Endothelial cell (in vitro differentiated cells): ENCODE measurements around the gene ZBTB34. TPM values are rescaled to one million over a fixed set of nuclear protein-coding genes. Genes with fewer than 3 reads are reported as not detected.
"Not testable (repeated sequence)": the region's sequence is repeated elsewhere in the genome, so short reads cannot be mapped to it uniquely, and the experiment has no call there.

Experiments used
- DNase-seq: peaks from one replicate; pipeline ENCODE4 v3.0.0; 2021; ENCODE audit warnings: low spot score
- H3K27ac Mint-ChIP-seq: one replicate; pipeline ENCODE4 v1.8.0; 2021; ENCODE audit warnings: mixed read lengths, inconsistent platforms; ENCODE audit not compliant: unreplicated experiment
- H3K27me3 Mint-ChIP-seq: one replicate; pipeline ENCODE4 v1.8.0; 2021; ENCODE audit warnings: mild to moderate bottlenecking, moderate library complexity, mixed read lengths, inconsistent platforms; ENCODE audit not compliant: unreplicated experiment
- H3K36me3 Mint-ChIP-seq: one replicate; pipeline ENCODE4 v1.8.0; 2021; ENCODE audit warnings: mild to moderate bottlenecking, low read depth, mixed read lengths, inconsistent platforms; ENCODE audit not compliant: unreplicated experiment
- H3K4me1 Mint-ChIP-seq: one replicate; pipeline ENCODE4 v1.8.0; 2021; ENCODE audit warnings: mild to moderate bottlenecking, mixed read lengths, inconsistent platforms; ENCODE audit not compliant: unreplicated experiment
- H3K4me3 Mint-ChIP-seq: one replicate; pipeline ENCODE4 v1.8.0; 2021; ENCODE audit warnings: mild to moderate bottlenecking, mixed read lengths, inconsistent platforms; ENCODE audit not compliant: unreplicated experiment
- H3K9me3 Mint-ChIP-seq: one replicate; pipeline ENCODE4 v1.8.0; 2021; ENCODE audit warnings: mixed read lengths, inconsistent platforms; ENCODE audit not compliant: unreplicated experiment
- long read RNA-seq: library from polyadenylated mRNA; unstranded; transcript quantifications from one replicate; pipeline ENCODE4 v2.0.0, GENCODE V29; 2020; ENCODE audit not compliant: unreplicated experiment
- total RNA-seq: library from RNA; stranded (reverse); fragmentation: NEBNext Ultra II Directional; extraction: Animal tissue kit (Norgen Biotek cat#: 25700); gene quantifications from one replicate; pipeline ENCODE4 v1.2.1, GENCODE V29; 2021; ENCODE audit not compliant: unreplicated experiment
- TF ChIP-seq, protein P1 (sequence below): fragments of 200-600 bp; sonication (generic); IDR thresholded peaks from one replicate; pipeline ENCODE4 v1.5.0; 2021; ENCODE audit warnings: antibody characterized with exemption; ENCODE audit not compliant: unreplicated experiment

The ZBTB34 gene
- total RNA-seq, result 22.9 TPM
- long read RNA-seq, full-length matches to known transcripts, result 2 of 2 reads
- long read RNA-seq, partial matches to known transcripts, result 0 of 2 reads
- long read RNA-seq, other reads (novel, unspliced or antisense), result 0 of 2 reads

- H3K4me3 Mint-ChIP-seq, result peak within 1 kb of the TSS; percentile 97
- H3K36me3 Mint-ChIP-seq, result peaks cover 16% of the 10 kb centered on the region
- peak within 1 kb of the TSS; percentile 80 for H3K27ac Mint-ChIP-seq
- TF ChIP-seq, protein P1, sequence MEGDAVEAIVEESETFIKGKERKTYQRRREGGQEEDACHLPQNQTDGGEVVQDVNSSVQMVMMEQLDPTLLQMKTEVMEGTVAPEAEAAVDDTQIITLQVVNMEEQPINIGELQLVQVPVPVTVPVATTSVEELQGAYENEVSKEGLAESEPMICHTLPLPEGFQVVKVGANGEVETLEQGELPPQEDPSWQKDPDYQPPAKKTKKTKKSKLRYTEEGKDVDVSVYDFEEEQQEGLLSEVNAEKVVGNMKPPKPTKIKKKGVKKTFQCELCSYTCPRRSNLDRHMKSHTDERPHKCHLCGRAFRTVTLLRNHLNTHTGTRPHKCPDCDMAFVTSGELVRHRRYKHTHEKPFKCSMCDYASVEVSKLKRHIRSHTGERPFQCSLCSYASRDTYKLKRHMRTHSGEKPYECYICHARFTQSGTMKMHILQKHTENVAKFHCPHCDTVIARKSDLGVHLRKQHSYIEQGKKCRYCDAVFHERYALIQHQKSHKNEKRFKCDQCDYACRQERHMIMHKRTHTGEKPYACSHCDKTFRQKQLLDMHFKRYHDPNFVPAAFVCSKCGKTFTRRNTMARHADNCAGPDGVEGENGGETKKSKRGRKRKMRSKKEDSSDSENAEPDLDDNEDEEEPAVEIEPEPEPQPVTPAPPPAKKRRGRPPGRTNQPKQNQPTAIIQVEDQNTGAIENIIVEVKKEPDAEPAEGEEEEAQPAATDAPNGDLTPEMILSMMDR, result peak; percentile 100
- H3K4me1 Mint-ChIP-seq, result peaks cover 31% of the 10 kb centered on the region
- H3K9me3 Mint-ChIP-seq, result no peaks in the 10 kb centered on the region
- DNase-seq, result peak; percentile 88
- peaks cover 2% of the 10 kb centered on the region for H3K27me3 Mint-ChIP-seq
Observed at GRCh38 chr9:126860077-126860756, at the start of gene ZBTB34. Gene ZBTB34 (plus strand): TSS chr9:126860639. CDS start chr9:126879400, 18,761 bp downstream.

- H3K4me1 Mint-ChIP-seq, result no peaks in the 10 kb centered on the region
- TF ChIP-seq, protein P1, result no peak
- no peak overlapping the region for H3K4me3 Mint-ChIP-seq
- DNase-seq, result no peak
- H3K9me3 Mint-ChIP-seq, result no peaks in the 10 kb centered on the region
- no peak overlapping the region for H3K27ac Mint-ChIP-seq
- peaks cover 30% of the 10 kb centered on the region for H3K36me3 Mint-ChIP-seq
- H3K27me3 Mint-ChIP-seq, result no peaks in the 10 kb centered on the region
Observed at GRCh38 chr9:126813072-126813471, 47.4 kb upstream of the ZBTB34 start.

- TF ChIP-seq, protein P1, result no peak
- peaks cover 39% of the 10 kb centered on the region for H3K36me3 Mint-ChIP-seq
- peaks cover 5% of the 10 kb centered on the region for H3K9me3 Mint-ChIP-seq
- no peak overlapping the region for H3K27ac Mint-ChIP-seq
- H3K4me1 Mint-ChIP-seq, result no peaks in the 10 kb centered on the region
- no peak for DNase-seq
- no peaks in the 10 kb centered on the region for H3K27me3 Mint-ChIP-seq
- H3K4me3 Mint-ChIP-seq, result peak overlapping the region; percentile 78
Observed at GRCh38 chr9:126814091-126814490, 46.3 kb upstream of the ZBTB34 start.

- not testable (repeated sequence) for DNase-seq, H3K9me3 Mint-ChIP-seq, H3K27ac Mint-ChIP-seq, H3K4me1 Mint-ChIP-seq, H3K27me3 Mint-ChIP-seq, H3K4me3 Mint-ChIP-seq
- peaks cover 46% of the 10 kb centered on the region for H3K36me3 Mint-ChIP-seq
Observed at GRCh38 chr9:126817615-126818014, 42.8 kb upstream of the ZBTB34 start.

DNA sequence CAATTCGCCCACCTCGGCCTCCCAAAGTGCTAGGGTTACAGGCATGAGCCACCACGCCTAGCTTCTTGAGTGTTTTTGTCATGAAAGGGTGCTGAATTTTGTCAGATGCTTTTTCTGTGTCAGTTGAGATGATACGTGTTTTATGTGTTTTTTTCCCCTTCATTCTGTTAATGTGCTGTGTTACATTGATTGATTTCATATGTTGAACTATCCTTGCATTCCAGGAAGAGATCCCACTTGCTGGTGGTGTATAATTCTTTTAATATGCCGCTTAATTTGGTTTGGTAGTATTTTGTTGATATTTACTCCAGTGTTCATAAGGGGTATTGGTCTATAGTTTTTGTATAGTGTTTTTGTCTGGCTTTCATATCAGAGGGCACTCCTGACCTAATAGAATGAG is 42.0 kb upstream of the ZBTB34 start:
- H3K27me3 Mint-ChIP-seq, result no peaks in the 10 kb centered on the region
- H3K36me3 Mint-ChIP-seq, result peaks cover 42% of the 10 kb centered on the region
- TF ChIP-seq, protein P1, result no peak
- peaks cover 5% of the 10 kb centered on the region for H3K9me3 Mint-ChIP-seq
- DNase-seq, result no peak
- H3K27ac Mint-ChIP-seq, result no peak overlapping the region
- no peaks in the 10 kb centered on the region for H3K4me1 Mint-ChIP-seq
- peak overlapping the region; percentile 63 for H3K4me3 Mint-ChIP-seq
